Measurements from ENCODE around the gene PSD4. TPM values are rescaled to one million over a fixed set of nuclear protein-coding genes. Genes with fewer than 3 reads are reported as not detected.
A peak's percentile ranks its signal among the peaks of the same experiment; 100 is the strongest.

The PSD4 gene
- total and polyA plus RNA-seq, 2 experiments from 2014 or later = 15.1 to 26.5 TPM

DNA sequence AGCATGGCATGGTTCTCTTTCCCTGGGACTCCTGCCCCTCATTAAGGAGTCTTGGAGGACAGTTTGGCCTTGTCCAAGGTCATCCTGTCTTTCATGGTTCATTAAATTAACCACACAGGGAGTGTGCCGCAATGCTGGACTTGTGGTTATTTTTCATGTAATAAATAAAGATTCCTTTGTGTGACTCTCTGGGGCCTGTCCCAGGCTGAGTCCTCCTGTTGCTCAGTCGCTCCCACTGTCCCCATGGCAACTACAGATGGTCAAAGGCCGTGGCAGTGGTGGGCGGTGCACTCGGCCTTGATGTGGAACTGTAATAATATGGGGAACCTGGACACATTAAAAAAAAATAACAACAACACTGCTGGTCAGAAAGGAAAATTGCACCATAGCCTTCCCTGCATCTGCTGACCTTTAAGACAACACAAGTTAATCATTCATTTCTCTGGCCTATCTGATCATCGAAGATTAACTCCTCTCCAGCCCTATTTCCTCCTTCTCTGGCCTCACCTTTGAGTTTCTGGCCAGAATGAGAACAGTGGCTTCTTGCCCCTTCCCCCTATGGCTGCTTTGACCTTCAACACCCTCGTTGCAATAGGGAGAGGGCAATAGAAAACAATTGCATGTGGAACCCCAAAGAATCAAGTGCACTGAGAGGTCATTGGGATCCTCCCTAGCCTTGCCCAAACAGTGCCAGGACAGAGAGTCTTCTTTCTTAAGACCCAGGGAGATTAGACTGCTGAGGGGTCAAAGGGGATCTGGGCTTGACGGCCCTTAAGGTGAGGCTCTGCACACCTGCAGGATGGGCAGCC is 44.7 kb downstream of the PSD4 start:
- TF ChIP-seq EZH2phosphoT487 (IDR thresholded peaks at IDR 0.05; ENCODE audit: low read depth, severe bottlenecking, unreplicated experiment) (no peak), EZH2 (IDR thresholded peaks at IDR 0.05; ENCODE audit: borderline replicate concordance) (no peak)
- TF ChIP-seq, protein P1, sequence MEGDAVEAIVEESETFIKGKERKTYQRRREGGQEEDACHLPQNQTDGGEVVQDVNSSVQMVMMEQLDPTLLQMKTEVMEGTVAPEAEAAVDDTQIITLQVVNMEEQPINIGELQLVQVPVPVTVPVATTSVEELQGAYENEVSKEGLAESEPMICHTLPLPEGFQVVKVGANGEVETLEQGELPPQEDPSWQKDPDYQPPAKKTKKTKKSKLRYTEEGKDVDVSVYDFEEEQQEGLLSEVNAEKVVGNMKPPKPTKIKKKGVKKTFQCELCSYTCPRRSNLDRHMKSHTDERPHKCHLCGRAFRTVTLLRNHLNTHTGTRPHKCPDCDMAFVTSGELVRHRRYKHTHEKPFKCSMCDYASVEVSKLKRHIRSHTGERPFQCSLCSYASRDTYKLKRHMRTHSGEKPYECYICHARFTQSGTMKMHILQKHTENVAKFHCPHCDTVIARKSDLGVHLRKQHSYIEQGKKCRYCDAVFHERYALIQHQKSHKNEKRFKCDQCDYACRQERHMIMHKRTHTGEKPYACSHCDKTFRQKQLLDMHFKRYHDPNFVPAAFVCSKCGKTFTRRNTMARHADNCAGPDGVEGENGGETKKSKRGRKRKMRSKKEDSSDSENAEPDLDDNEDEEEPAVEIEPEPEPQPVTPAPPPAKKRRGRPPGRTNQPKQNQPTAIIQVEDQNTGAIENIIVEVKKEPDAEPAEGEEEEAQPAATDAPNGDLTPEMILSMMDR (IDR thresholded peaks at IDR 0.05; ENCODE audit: poor library complexity) = no peak
- Histone ChIP-seq H3K4me2 (peak overlapping the region; percentile 46), H3K27ac (peak overlapping the region; percentile 94), H2AFZ (no peak overlapping the region), H3K9me3 (ENCODE audit: low read depth) (no peaks in the 10 kb centered on the region), H4K20me1 (ENCODE audit: insufficient read depth, poor library complexity, severe bottlenecking) (no peaks in the 10 kb centered on the region), H3K9me2 (replicated peaks; ENCODE audit: insufficient read depth) (no peaks in the 10 kb centered on the region), H3K4me3 (no peak overlapping the region), H3K36me3 (replicated peaks; ENCODE audit: insufficient read depth, low read depth) (no peaks in the 10 kb centered on the region), H3K27me3 (no peaks in the 10 kb centered on the region), H3K4me1 (ENCODE audit: insufficient read depth) (peaks cover 24% of the 10 kb centered on the region), H3K79me2 (no peaks in the 10 kb centered on the region)
- peak; percentile 83 for DNase-seq (ENCODE audit: low spot score)
- WGBS (ENCODE audit: low lambda C conversion rate, missing lambda C conversion rate) = 66% methylated on average over 8 of the region's 8 CpGs

DNA sequence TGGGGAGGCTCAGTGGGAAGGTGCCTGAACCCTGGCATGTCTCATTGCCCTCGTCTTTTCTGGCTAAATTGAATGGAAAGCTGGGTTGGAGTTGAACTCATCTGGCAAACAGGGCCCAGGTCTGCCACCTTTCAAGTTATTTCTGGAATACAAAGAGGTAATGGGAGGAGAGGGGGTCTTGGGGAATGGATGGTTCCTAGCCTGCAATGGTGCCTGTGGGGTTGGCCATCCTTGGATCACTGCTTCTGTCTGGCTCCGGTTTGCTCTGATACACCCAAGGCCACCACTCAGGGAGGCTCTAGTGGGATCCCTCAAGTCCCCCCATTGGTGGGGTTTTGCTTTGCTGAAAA is 45.3 kb downstream of the PSD4 start:
- no peak for DNase-seq (ENCODE audit: low spot score)
- no peaks in the 10 kb centered on the region for H3K79me2 ChIP-seq
- H3K27ac ChIP-seq = peak overlapping the region; percentile 94
- no peak overlapping the region for H2AFZ ChIP-seq
- no peak overlapping the region for H3K4me2 ChIP-seq
- TF ChIP-seq EZH2phosphoT487 (IDR thresholded peaks at IDR 0.05; ENCODE audit: low read depth, severe bottlenecking, unreplicated experiment) = no peak
- TF ChIP-seq EZH2 (IDR thresholded peaks at IDR 0.05; ENCODE audit: borderline replicate concordance) = no peak
- TF ChIP-seq, protein P1 (IDR thresholded peaks at IDR 0.05; ENCODE audit: poor library complexity) = no peak
- no peaks in the 10 kb centered on the region for H3K9me2 ChIP-seq (replicated peaks; ENCODE audit: insufficient read depth)
- WGBS (ENCODE audit: low lambda C conversion rate, missing lambda C conversion rate) = 97% methylated on average over 2 of the region's 2 CpGs
- H3K36me3 ChIP-seq (replicated peaks; ENCODE audit: insufficient read depth, low read depth) = no peaks in the 10 kb centered on the region
- no peaks in the 10 kb centered on the region for H3K27me3 ChIP-seq
- H3K4me1 ChIP-seq (ENCODE audit: insufficient read depth) = peaks cover 24% of the 10 kb centered on the region
- H4K20me1 ChIP-seq (ENCODE audit: insufficient read depth, poor library complexity, severe bottlenecking) = no peaks in the 10 kb centered on the region
- H3K9me3 ChIP-seq (ENCODE audit: low read depth) = no peaks in the 10 kb centered on the region
- H3K4me3 ChIP-seq = no peak overlapping the region

DNA sequence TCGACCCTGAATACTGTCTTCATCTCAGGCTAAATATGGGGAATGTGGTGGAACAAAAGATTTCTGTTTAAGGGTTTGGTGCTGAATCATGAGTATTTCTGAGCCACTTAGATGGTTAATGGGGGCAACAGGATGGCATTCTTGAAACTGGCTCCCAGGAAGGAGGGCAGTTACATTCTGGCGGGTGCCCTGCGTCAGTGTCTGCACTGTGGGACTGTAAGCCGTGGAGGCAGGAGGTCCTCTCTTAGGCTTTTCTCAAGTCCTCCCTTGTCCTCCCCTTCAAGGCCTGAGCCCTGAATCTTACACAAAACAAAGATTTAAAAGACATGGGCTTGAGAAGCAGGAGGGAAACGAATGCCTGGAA is 45.7 kb downstream of the PSD4 start:
- no peak overlapping the region for H3K4me2 ChIP-seq
- TF ChIP-seq EZH2phosphoT487 (IDR thresholded peaks at IDR 0.05; ENCODE audit: low read depth, severe bottlenecking, unreplicated experiment) (no peak), EZH2 (IDR thresholded peaks at IDR 0.05; ENCODE audit: borderline replicate concordance) (no peak)
- TF ChIP-seq, protein P1 (IDR thresholded peaks at IDR 0.05; ENCODE audit: poor library complexity) = no peak
- no peak overlapping the region for H3K4me3 ChIP-seq
- H3K9me3 ChIP-seq (ENCODE audit: low read depth) = no peaks in the 10 kb centered on the region
- no peak overlapping the region for H2AFZ ChIP-seq
- no peaks in the 10 kb centered on the region for H3K79me2 ChIP-seq
- no peaks in the 10 kb centered on the region for H3K27me3 ChIP-seq
- peak overlapping the region; percentile 94 for H3K27ac ChIP-seq
- H3K9me2 ChIP-seq (replicated peaks; ENCODE audit: insufficient read depth) = no peaks in the 10 kb centered on the region
- 86% methylated on average over 5 of the region's 5 CpGs for WGBS (ENCODE audit: low lambda C conversion rate, missing lambda C conversion rate)
- no peaks in the 10 kb centered on the region for H4K20me1 ChIP-seq (ENCODE audit: insufficient read depth, poor library complexity, severe bottlenecking)
- H3K4me1 ChIP-seq (ENCODE audit: insufficient read depth) = peaks cover 24% of the 10 kb centered on the region
- H3K36me3 ChIP-seq (replicated peaks; ENCODE audit: insufficient read depth, low read depth) = no peaks in the 10 kb centered on the region
- DNase-seq (ENCODE audit: low spot score) = no peak
